Suppressor macrophage (primary cell): ENCODE measurements around the gene CCR8.

ENCODE experiments used
- DNase-seq, 4 experiments: peaks; one replicate each; pipeline ENCODE4 v3.0.0-alpha.2; 2020 to 2022
- total RNA-seq, 17 experiments: gene quantifications; one replicate each; lab custom pipeline; 2026; ENCODE audit warnings: mixed read lengths in 6 of 17, inconsistent platforms in 3 of 17; lab: John Stamatoyannopoulos, UW

The CCR8 gene, protein sequence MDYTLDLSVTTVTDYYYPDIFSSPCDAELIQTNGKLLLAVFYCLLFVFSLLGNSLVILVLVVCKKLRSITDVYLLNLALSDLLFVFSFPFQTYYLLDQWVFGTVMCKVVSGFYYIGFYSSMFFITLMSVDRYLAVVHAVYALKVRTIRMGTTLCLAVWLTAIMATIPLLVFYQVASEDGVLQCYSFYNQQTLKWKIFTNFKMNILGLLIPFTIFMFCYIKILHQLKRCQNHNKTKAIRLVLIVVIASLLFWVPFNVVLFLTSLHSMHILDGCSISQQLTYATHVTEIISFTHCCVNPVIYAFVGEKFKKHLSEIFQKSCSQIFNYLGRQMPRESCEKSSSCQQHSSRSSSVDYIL
- total RNA-seq = 0 to 0.55 (median 0) reads per million in 17 experiments

DNA sequence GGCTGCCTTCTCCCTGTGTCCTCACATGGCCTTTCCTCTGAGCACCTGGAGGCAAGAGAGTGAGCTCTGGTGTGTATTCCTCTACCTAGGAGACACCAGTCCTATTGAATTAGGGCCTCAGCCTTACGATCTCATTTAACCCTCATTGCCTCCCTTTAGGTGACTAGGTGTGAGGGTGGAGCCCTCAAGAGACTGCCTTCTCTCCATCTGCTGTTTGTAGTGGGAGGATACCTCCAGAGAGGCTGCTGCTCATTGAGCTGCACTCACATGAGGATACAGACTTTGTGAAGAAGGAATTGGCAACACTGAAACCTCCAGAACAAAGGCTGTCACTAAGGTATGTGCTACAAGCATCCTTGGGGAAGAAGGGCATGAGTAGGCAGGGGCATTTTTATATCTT, at the start of gene CCR8:
CCR8 (plus strand) TSS at position 217 of the 400 bp plus-strand sequence. CDS start 2,623 bp downstream, outside the sequence.
- DNase-seq = no peak

DNA sequence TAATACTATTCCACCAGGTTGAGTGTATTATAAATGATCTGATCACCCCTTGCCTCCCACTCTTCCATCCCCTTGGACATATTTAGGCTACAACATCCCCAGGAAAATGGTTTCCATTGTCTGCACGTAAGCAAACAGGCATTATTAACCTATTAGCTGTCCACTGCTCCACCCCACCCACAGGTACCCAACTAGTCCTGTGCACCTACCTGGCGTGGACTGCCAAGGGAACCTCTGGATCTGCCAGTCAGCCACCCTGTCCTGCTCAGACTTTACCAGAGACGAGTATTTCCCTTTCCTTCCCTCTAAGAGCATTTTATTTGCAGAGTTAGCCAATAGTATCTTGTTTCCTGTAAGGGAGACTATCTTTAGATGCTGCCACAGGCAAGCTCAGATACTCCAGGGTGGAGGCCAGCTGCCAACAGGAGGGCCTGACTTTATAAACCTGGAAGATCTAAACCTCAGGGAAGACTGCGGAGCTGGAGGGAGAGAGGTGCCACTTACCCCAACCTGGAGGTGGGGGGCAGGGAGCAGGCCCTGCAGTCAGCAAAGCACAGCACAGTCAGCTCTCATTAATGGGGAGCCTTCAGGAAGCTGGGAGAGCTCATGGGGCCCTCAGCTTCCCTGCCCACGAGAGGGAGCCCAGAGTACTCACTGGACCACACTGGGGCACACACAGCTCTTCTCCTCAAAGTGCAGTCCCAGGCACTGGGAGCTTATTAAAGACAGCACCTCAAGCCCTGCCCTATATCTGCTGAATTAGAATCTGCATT, 49.6 kb upstream of the CCR8 start, which contains the start of gene CX3CR1:
CX3CR1 (minus strand) TSS at position 292 of the 773 bp plus-strand sequence. CDS start 13,527 bp downstream, outside the sequence.
- DNase-seq = peak in 2 of 4 experiments; percentile 22 to 37

DNA sequence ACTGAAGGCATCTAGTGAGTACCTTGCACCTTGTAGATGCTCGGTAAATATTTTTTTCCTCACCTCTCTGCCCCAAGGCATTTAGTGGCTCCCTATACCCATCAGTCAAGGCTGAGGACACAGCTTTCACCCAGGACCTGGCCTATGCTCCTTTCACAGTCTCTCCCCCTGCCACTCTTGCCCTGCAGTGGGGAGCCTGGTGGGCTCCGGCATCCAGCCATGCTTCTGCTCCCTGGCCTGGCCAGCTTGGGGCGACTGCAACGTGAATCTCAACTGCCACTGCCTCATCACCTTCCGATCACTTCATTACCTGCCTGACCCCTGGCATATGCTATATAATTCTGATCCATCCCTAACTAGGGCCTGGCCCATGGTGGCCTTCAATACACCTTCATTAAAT, 48.9 kb upstream of the CCR8 start:
- DNase-seq = no peak

DNA sequence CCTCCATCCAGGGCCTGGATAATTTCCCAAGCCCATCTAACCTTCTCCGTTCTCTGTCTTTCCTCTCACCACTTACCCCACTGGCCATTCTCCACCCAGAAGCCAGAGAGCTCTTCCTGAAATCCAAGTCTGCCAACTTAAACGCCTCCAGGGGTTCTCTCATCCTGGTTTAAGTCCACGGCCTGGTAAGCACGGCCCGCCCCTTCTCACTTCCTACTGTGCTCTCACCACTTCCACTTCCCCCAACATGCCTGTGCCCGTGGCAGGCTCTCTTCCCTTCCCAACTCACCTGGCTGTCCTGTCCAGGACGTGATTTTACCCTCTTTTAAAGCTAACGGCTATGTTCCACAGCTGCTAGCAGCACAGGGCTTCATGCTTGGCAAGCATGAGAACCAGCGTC, 48.0 kb upstream of the CCR8 start:
- DNase-seq = peak in 2 of 4 experiments; percentile 30 to 45

DNA sequence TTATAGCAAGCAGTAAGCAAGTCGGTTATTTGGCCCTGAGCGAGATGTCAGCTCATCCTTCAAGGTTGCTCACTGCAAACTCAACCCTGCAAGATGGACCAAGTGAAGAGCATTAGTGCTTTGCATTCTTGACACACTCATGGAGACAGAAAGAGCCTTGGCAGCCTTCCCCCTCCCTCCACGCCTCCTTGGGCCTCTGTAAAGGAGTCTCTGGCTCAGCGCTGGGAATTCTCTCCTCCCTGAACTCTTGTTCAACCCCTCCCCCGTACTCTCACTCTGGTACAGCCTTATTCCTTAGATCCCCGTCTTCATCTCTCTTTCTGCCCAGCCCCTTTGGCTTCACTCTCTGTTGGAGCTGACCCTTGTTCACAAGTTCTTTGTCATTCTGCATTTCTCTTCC, 47.5 kb upstream of the CCR8 start:
- no peak for DNase-seq

DNA sequence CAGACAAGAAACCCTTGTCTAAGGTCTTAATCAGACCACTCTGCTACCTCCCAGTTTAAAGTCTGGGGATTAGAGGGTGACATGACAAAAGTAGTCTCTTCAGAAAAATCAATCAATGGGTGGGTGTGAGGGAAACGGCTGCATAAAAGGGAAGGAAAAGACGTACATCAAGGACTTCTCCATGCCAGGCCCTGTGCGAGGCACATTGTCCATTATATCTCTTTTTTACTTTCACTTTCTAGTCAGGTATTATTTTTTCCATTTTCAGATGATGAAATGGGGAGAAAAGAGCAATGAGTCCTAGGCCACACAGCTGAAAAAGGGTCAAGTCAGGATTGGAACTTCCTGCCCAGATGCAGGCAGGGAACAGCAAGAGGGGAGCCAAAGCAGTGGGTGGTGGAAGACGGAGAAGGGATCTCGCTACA, 45.0 kb upstream of the CCR8 start:
- peak in 3 of 4 experiments; percentile 46 to 51 (median 48) for DNase-seq

DNA sequence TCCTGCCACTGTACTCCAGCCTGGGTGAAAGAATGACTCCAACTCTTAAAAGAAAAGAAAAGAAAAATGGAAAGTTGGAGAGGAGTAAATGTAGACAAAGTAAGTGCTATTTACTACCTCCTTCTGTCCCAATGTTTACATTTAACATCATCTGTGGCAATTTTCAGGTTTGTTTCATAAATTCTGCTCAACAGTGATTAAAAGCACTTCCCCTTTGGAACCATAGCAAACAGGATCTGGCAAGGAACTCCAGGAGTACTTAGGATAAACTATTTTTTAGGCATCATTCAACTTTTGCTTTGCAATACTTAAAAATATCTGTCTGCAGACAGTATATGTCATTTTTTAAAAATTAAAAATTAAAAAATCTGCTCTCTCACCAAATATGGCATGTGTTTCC, 44.2 kb upstream of the CCR8 start:
- peak in 2 of 4 experiments; percentile 34 to 43 for DNase-seq

DNA sequence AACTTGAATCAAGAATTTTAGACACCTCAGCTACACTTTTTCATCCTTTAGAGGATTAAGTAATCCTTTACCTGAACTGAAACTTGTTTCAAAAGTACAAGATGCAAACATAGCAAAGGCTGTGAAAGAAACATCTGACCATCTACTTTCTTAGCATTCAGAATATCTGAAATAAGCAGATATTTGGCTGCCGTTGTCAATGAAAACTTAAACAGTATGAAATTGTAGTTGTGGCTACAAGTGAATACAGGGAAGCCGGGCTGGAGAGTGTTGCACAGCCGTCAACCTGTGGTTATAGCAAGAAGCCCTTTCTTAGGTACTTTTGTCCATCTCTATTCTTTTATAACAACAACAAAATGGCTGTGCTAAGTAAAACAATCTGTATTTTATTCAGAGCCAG, 42.7 kb upstream of the CCR8 start:
- DNase-seq = no peak

DNA sequence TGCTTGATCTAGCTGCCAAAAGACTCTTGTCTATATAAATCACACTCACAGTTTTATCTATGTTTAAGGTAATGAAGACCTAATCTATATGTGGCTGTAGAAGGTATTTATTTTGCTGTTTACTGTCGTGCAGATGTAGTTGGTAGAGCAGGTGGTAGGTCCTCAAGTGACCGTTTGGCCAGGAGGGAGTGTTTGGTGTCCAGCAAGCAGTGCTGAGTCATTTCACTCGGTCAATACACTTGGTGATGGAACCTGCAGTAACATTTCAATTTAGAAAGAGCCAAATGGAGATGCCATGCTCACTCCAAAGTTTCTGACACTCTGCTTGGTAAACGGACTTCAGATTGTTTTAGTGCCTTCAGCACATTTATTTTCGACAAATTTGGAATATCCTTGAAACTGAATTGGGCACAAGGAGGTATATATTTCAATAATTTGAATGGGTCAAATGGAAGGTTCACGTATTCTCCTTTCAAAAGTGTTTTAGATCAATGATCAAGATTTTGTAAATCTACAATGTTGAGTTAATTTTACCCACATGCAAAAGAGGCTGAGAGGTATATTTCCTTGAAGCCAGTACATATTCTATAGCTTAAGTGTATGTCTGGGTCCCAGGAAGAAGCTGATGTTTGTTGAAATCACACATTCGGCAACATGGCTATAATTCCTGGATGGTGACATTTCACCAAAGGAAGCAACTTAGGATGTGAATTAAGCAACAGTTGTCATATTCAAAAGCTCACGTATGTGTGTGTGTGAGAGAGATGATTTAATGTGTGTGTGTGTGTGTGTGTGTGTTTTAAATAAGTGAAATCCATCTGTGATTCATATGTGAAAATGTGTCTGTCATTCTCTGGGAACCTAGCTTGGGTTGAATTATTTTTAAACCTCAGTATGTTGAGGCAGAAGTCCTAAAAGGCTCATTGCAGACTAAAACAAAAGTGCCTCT, 42.0 kb upstream of the CCR8 start:
- no peak for DNase-seq

DNA sequence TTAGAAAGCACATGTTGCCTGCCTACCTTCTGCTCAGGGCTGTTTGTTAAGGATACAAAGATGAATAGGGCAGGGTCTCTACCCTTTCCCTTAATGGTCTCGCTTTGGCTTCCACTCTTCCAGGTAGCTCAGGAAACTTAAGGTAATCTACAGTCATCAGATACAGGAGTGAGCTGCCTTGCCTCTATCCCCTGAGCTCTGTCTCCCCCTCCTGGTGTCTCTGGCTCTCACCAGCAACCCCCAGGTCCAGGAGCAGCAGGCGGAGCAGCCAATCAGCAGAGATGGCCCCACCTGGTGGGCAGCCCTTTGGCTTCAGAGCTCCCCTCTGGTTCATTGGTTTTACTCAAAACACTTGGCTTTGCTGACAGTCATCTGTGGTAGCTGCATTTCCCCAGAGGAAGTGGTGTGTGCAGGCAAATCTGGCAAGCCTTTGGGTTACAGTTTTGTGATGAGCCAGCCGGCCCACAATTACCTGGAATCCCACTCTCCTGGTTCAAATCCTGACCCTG, 41.2 kb upstream of the CCR8 start:
- DNase-seq = peak; percentile 75 to 87 (median 81)

DNA sequence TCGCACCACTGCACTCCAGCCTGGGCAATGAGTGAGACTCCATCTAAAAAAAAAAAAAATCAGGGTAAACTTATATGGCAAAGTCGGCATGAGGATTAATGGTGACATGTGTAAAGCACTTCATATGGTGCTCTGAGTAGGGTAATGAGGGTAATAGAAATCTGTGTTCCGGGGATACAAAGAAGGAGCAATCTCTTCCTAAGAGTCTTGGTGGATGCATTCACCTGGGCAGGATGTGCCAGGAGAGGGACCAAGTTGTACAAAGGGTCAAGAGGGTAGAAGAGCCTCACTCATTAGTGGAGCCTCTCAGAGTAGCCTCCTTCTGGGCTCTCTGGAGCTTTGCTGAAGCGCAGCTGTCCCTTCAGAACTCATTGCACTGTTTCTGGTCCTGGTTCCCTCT, 40.4 kb upstream of the CCR8 start:
- DNase-seq = no peak

DNA sequence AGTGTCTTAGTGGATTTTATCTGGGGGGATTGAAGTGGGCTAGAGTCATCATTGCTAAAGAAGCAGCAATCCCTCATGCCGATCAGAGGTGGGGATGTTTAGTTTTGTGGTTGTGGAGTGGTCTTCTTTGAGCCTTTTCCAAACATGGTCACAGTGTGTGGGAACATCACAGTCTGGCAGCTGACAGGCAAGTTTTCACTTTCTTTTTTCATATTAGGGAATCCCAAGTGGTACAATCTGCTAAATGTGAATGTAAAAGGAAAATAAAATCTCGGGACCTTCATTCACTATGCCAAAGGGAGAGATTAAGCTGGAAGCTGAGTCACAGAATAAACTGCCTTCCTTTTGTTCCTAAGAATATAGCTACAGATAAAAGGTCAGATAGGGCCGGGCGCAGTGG, 39.3 kb upstream of the CCR8 start:
- DNase-seq = no peak

DNA sequence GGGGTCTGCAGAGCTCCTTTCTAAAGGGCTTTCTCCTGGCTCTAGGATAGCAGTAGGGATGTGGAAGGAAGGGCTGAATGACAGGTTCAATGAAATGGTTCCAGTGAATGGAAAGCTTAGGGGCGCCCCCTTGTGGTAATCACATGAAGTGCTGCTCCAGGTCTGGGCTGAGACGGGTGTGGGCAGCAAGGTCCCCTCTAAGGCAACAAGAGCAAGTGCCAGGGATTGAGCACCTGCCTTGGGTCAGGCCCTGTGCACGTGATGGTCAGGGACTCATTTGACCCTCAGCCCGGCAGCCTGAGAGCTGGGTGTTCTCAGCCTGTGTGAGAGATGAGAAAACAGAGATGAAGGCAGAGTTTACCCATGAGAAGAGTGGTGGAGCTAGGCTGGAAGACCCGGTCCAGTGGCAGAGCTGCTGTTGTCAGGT, 37.6 kb upstream of the CCR8 start:
- peak; percentile 63 to 83 (median 79) for DNase-seq

DNA sequence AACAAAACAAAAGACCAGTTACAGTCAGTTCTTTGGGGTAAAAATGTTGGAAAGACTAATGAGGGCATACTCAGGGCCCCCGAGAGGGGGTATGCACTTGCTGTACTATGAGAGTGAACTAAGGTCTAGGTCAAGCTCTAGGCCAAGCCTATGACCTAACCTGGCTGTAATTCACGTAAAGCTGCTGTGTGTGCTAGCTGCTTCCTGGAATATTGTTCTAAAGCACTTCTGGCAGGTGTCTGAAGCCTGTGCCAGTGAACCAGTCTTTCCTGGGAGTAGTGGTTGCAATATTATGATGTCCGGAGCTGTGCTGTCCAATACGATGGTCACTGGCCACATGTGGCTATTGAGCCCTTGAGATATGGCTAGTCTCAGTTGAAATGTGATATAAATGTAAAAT, 36.5 kb upstream of the CCR8 start:
- no peak for DNase-seq

DNA sequence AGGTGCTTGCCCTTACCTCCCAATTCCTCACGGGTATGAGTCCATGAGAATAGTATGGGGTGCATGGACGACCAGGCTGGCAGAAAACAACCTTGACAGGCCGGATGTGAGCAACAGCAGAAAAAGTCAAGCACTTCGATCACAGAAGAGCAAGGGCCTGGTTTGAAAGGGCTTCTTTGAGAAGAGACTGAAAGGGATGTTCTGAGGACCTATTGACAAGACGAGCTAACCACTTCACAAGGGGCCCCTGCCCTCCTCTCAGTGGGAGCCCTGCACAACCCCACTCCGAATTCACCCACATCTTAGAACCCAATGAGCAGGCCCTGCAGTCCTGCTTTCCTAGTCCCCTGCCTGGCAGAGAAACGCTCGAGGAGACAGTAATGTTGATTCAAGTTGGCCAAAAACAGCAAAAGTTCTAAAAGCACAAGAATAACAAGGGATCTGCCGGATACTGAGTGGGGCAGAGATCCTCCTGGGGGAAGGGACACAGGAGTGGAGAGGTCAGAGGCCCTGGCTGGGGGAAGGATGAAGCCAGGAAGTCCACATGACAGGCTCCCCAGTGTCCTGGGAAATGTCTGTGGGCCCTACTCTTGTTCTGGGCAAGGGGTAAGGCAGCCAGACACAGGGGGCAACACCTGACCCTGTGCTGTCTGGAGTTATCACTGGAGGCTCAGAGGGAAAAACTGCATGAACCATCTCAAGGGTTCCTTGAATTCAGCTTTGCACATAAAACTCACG, 34.9 kb upstream of the CCR8 start:
- no peak for DNase-seq

DNA sequence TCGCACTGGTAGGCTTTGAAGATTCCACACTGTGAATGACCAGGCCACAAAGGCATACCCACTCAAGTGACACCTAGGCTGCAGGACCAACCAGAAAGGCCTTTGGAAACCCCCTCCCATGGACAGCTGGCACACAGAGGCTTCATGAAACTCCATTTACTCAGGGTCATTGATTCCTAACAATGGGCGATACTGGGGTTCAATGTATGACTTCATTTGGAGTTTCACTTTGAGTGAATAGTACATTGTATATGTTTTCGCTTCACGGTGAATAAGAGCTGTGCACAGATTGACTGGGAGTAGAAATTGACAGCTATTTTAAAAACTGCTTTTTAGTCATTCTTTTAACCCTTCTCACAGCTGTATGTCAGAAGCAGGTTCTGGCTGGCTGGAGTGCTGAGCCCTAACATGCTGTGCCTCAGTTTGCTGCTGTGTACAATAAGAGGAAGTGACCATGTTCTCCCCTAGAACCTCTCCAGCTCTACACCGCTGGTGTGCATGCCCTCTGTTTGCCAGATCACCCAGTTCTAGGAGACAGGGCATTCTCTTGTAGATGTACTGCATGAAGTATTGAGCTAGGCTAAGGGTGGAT, 34.2 kb upstream of the CCR8 start:
- DNase-seq = no peak

DNA sequence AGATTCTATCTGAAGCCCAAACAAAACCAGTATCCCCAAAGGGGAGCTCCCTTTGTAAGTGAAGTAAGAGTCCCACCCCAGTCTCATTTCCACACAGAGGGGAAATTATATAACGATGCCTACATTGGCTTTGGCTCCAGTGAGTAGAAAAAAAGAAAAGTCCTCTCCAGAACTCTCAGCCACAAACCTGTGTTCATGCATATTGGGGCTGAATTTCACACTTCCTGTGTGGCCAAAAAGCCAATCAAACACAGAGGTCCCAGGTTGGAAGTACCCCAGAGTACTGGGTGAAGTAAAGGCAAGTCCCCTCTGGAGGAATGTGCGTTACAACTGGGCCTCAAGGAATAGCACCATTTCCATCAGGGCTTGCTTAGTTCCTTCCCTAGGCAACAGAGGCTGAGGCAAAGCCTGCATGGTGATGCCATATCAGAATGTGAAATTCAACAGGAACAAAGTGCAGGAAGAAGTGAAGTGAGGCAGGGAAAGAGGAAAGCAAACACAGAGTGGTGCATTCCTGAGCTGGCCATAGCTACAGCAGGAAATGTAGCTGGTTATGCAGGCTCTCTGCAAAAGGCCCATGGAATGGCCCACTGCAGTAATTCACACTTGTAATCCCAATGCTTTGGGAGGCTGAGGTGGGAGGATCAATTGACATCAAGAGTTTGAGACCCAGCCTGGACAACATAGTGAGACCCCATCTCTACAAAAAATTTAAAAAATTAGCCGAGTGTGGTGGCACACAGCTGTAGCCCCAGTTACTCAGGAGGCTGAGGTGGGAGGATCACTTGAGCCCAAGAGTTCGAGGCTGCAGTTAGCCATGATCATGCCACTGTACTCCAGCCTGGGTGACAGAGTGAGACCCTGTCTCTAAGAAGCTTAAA, 33.1 kb upstream of the CCR8 start:
- DNase-seq = no peak

DNA sequence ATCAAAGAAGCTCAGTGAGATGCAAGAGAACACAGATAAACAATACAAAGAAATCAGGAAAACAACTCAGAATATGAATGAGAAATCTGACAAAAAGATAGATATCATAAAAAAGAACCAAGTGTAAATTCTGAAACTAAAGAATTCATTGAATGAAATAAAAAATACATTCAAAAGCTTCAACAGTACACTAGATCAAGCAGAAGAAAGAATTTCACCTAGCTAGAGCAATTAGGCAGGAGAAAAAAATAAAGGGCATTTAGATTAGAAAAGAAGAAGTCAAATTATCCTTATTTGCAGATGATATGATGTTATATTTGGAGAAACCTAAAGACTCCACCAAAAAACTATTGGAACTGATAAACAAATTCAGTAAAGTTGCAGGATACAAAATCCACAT, 30.2 kb upstream of the CCR8 start:
- no peak for DNase-seq

DNA sequence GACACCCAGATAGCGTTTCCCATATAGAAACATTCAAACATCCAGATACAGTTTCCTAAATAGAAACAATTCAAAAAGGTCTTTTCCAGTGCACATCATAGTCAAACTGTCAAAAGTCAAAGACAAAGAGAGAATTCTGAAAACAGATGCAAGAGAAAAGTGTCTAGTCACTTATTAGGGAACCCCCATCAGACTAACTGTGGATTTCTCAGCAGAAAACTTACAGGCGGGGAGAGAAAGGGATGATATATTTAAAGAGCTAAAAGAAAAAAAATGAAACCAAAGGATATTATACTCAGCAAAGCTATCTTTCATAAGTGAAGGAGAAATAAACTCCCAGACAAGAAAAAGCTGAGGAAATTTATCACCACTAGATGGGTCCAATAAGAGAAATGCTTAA, 27.3 kb upstream of the CCR8 start:
- DNase-seq = no peak

DNA sequence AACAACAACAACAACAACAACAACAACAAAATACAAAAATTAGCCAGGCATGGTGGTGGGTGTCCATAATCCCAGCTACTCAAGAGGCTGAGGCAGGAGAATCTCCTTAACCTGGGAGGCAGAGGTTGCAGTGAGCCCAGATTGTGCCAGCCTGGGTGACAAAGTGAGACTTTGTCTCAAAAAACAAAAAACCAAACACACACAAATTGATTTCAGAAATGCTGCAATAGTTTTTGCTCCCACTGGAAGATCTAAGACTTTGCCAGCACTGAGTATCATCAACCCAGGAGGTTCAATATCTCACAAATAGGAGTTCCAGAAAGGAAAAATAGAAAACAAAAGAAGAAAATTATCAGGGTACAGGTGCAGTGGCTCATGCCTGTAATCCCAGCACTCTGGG, 16.2 kb upstream of the CCR8 start:
- DNase-seq = no peak
